Measurements from ENCODE around the gene NPL.

NPL gene, protein sequence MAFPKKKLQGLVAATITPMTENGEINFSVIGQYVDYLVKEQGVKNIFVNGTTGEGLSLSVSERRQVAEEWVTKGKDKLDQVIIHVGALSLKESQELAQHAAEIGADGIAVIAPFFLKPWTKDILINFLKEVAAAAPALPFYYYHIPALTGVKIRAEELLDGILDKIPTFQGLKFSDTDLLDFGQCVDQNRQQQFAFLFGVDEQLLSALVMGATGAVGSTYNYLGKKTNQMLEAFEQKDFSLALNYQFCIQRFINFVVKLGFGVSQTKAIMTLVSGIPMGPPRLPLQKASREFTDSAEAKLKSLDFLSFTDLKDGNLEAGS

DNA sequence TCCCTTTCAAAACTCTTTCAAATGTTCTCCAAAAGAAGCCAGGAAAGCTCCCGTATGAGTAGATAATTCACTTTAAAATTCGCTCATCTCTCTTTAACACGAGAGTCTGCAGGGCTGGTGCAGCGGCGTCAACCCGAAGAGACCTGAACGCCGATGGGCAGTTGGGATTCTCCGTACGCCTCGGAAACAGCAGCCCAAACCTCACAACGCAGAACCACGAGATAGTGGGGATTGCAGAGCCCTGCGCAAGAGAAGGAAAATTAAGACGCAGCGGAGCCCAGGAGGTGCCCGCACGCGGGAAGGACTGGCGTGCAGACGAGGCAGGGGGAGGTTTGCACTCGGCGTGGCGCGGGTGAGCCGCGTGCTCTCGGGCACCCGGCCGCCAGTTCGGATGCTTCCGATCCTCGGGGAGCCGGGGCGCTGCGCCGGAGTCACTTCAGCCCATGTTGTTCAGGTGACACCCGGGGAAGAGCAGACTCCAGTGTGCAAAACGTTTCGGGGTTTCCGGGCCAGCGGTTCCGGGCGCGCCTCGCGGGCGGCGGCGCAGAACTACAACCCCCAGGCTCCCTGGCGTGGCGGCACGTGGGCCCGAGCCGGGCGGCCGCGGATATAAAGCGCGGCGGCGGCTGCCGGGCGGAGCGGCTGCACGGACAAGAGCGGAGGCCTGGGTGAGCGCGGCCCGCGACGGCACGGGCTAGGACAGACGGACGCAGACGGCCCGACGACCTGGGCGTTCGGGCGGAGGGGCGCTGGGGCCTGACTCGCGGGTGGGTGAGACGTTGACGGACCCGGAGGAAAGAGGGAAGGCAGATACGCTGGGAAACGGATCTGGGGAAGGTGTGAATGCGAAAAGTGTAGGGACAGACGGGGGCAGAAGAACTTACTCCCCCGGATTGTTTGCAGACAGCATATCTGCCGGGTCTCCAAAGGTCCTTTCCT, at the start of gene NPL:
NPL (plus strand) TSS at position 636 of the 939 bp plus-strand sequence. CDS start 4,599 bp downstream, outside the sequence.
- in situ Hi-C loops (cut with MboI; ENCODE audit: low sequenced_read_pairs) = loop anchor here (10.0 to 25.0 kb wide), 4 partner anchors 155 to 702 kb away; no protein-coding TSS in a partner anchor

DNA sequence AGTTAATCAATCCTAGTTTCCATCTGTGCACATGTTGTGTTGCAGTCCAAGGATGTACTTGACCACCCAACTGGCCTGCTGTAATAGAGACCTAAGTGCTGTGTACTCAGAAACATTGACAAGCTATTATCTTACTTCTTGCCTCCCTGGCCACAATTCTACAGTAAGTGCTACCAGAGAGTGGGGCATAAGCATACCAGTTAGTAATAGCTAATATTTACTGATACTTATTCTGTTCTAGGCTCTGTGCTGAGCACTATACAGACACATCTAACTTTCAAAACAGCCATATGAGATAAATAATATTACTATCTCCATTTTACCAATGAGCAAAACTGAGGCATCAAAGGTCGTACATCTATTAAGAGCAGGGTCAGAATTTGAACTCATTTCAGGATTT, 49.5 kb upstream of the NPL start:
- in situ Hi-C loops (cut with MboI; ENCODE audit: low sequenced_read_pairs) = no loop called here

DNA sequence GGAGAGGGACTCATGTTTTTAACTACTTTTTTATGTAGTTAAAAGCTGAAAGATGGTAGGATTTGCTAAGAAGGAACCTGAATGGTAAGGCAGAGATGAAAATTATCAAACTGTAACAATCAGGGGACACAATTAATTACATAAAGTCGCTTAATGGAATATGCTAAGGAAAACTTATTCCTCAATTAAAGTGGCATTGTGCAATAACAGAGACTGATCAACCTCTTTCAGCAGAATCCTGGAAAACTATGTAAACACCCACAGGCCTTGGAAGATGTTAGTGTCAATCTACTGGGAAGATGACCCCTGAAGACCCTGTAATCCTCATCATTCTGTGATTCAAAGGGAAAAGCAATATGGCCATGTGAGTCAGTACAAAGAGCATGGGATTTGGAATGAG, 46.8 kb upstream of the NPL start:
- in situ Hi-C loops (cut with MboI; ENCODE audit: low sequenced_read_pairs) = no loop called here

DNA sequence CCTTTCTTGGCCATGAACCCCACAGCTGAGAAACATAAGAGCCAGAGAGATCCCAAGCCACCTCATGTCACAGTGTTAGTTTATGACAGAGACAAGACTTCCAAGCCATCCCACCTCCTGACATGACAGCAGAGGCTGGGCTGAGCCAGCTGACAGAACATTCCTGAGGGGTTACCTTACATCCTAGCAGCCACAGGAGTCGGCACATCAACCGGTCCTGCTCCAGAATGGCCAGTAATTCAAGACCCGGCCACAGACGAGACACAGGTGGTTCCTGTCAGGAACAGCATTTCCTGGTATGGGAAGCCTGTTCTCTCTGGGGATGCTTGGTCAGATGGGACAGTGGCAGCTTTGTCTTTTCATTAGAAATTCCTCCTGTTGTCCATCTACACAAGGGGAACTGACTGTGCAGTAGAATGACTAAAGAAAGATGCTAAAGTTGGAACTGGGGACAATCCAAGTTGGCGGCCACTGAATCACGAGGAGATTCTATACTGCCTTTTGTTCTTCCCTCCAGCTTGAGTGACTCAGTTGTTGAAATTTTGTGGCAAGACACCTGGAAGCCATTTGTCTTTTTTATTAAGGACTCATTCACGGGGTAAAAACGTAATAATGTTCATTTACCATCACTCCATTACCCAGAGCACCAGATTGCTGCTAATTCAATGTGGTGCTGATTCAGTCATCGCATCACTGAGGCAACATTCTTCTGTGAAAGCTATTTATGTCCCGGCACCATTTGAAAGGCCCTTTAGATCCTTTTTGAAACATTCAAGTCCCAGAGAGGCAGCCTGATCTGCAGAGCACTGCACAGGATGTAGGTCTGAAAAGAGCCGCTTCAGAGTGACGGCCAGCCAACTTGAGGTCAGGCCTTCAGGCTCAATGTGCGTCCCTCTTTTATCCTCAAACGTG, 37.2 kb upstream of the NPL start:
- in situ Hi-C loops (cut with MboI; ENCODE audit: low sequenced_read_pairs) = no loop called here

DNA sequence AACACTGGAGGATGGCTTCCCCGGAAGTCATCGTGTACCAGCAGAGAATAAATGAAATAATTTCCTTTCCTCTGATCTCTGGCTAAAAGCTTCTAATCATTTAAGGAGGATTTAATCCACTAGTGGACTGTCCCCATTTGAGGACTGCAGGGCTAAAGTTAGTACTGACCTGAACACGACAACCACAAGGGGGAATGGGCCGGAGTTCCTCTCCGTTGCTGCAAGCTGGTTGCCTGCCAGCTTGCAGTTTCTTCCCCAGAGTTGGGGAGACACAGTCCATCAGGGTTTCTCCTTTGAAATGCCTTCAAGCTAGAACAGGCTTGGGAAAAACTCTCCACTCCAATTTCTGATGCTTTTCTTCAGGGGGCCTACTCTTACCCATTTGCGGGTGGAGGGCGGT, 35.5 kb upstream of the NPL start:
- in situ Hi-C loops (cut with MboI; ENCODE audit: low sequenced_read_pairs) = no loop called here

DNA sequence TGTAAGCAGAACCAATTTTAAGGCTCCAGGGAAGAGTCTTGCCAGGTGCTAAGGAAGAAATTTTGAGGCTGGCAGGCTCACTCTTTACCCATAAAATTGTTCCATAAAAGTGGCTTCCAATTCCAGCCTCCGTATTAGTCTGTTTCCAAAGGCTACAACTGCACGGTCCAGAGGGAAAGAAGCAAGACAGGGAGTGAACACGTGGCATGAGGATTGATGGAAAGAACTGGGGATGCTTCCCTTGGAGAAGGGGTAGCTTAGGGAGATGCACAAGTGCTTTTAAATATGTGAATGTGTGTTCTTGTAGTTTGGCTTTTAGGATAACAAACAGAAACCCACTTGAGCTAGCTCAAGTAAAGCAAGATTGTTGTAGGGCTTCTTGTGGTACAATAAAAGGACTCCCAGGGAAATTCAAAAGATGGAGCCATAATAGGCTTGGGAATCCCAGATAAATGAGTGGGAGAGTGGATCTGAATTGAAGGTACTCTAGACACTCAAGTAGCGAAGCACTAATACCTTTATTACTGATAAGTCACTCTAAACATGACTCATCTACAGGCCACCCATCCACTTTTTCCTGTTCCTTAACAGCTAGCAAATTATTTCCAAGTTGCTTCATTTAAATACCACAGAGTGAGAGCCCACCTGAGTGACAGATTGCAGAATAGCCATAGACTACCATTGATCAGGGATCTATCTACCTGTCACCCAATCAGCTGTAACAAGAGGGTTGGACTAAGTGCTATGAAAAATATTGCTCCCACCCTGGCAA, 34.8 kb upstream of the NPL start:
- in situ Hi-C loops (cut with MboI; ENCODE audit: low sequenced_read_pairs) = no loop called here

DNA sequence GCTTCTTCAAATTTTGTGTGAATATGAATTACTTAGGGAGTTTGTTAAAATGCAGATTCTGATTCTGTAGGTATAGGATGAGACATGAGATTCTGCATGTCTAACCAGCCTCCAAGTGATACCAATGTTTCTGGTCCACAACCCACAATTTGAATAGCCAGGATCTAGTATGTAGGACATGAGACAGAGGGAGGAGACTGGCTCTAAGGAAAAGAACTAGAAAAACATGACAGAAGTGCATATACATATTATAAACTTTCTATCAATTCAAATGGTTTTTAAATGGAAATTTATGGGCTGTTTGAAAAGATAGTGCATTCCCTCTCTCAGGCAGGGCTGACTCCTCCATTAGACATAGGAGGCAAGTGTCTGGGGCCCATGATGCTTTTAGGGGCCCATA, 33.9 kb upstream of the NPL start:
- in situ Hi-C loops (cut with MboI; ENCODE audit: low sequenced_read_pairs) = no loop called here

DNA sequence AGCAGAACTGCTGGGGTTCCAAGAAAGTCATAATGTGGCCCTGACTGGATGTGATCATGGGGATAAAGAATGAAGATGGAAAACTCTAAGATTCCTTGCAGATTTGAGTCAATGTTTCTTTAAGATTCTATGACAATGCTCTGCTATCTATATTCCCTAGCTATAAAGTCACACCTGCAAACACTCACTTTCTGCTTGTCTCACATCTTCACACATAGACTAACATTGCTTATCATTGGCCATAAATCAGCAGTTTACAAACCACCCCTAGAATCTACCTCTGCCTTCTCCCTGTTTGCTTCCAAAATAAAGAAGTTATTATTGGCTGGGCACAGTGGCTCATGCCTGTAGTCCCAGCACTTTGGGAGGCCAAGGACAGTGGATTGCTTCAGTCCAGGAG, 33.1 kb upstream of the NPL start:
- in situ Hi-C loops (cut with MboI; ENCODE audit: low sequenced_read_pairs) = no loop called here

DNA sequence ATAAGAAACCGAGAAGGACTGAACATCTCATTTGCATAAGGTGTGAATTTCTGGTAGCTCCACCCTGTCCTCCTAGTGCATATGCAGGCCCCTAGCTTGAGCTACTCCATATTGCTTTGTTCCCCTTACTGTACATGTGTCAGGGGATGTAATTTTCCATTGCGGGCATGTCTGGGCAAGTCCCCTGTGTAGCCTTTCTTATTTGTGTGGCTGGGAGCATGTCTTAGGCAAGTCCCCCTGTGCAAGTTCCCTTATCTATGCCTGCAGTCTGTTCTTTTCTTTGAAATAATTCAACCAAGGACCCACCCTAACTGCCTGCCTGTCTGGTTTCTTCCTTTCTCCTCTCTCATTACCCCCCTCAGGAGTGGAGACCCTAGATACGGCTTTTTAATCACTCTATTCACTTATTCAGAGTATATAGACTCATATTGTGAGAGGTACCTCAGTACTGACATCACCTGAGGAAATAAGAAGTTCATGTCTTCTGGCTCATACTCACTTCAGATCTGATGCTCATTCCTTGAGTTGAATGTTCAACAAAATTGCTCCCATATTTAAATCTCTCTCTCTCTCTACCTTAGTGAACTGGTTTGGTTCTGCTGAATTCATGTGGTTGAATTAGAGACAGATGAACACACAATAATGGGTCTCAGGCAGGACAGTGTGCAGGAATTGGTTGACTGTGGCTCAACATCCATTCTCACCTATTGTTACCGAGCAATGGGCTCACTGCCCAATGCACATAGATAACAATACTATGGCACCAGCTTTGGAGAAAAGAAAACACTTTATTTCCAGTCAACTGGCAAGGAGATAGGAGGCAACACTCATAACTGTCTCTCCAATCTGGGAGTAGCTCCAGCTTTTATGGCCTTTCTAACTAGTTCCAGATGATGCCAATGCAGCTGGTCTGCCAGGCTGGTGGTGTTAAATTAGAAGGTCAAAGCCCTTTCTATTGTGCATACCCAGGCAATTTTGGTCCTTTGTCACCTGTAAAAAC, 27.9 kb upstream of the NPL start:
- in situ Hi-C loops (cut with MboI; ENCODE audit: low sequenced_read_pairs) = no loop called here

DNA sequence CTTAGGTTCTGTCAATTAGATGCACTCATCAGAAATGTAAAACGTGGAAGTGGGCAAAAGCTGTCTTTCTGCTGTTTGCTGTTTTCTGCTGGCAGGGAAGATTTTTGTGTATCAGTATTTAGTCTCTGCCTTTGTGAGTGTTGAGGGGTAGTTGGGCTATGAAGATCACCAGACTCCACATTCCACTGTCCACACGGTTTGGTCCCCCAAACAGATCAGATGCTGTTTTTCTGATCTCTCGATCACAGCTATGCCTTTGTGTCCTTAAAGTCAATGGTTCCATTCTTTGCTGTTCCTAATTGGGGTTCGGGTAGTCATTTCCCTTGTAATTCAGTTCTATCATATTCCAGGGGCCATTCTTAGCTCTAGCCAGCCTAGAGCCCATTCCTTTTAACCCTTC, 27.0 kb upstream of the NPL start:
- in situ Hi-C loops (cut with MboI; ENCODE audit: low sequenced_read_pairs) = no loop called here

DNA sequence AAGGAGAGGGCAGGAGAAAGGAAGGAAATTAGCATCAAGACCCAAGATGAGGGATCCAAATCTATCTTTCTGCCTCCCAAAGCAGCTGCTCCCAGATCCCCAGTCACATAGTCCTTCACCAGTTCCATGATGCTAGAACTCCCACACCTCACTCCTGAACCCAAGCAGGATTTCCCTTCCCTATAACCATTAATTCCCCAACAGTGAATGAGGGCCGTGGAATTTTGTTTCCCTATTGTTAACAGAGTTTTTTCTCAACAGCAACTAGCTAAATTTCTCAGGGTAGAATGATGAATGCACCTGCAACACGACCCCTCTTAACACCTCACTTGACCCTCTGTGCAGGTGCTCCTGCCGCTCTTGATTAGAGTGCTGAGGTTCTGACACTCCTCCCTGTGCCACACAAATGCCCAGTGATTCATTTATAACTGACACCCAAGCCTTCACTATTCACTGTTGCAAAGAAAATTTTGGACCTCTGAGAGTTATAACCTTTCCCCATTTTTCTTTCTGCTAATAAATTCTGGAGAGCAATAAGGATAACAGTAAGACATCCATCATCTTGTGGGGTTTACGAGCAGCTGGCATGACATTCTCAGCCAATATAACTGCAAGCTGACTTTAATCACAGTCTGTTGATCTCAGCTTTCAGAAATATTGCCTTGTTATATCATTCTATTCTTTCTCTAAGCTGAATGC, 25.4 kb upstream of the NPL start:
- in situ Hi-C loops (cut with MboI; ENCODE audit: low sequenced_read_pairs) = no loop called here

DNA sequence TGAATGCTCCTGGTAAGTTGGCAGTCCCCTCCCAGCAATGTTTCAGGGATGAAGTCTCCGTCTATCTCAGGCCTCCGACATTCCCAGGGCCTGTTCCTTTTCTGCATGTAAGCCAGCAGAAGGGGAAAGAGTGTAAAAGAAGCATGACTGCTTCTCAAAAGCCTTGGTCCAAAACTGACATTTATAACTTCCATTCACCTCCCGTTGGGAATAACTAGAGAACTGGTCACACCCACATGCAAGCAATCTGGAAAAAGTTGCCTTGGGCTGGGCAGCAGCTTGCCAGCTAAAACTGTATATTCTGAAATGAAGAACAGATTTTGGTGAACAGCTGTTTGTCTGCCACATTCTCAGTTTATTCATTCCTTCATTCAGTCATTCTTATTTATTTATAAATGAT, 24.2 kb upstream of the NPL start:
- in situ Hi-C loops (cut with MboI; ENCODE audit: low sequenced_read_pairs) = no loop called here

DNA sequence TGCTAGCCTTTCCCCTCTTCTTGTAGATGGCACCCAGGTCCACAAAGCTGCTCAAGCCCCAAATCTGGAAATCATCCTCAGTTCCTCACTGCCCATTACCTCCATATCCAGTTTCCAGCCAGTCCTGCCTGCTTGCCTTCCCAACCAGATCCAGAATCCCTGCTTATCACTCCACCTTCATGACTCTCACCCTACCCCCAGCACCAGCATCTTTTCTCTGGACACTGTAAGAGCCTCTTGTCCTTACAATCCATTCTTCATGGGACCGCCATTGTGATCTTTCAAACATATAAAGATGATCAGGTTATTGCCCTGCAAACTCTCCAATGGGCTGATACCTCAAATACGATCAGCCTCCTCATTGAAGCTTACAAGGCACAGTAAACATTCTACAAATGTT, 23.5 kb upstream of the NPL start:
- in situ Hi-C loops (cut with MboI; ENCODE audit: low sequenced_read_pairs) = no loop called here

DNA sequence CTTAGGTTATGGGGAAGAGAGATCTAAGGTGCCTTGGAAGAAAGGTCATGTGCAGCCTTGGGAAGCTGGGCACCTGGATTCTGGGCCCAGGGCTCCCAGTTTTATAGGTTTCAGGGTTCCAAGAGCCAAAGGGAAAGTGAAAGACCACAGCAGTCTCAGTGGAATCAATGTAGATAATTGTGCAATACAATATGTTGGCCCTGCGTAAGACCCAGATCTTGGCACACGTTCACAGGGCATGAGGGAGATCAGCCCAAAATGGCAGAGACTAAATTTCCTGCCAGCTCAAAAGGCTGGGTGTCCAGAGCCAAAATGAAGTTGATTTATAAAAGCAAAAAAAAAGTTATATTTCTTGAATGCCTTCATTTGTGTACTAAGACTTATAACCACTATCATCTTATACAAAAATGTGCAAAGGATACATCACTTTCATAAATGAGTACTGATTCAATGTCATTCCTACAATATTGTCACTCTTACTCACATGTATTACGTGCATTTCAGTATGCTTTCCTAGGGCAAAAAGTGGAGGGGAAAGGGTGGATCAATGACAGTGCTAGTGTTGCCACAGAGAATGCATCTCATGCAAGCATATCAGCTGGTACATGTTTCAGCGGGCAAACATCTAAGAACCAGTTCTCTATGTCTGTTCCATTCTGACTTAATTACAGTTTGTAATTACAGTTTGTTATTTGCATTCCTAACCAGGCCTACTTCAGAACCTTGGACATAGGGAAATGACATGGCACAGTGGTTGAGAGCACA, 22.5 kb upstream of the NPL start:
- in situ Hi-C loops (cut with MboI; ENCODE audit: low sequenced_read_pairs) = no loop called here

DNA sequence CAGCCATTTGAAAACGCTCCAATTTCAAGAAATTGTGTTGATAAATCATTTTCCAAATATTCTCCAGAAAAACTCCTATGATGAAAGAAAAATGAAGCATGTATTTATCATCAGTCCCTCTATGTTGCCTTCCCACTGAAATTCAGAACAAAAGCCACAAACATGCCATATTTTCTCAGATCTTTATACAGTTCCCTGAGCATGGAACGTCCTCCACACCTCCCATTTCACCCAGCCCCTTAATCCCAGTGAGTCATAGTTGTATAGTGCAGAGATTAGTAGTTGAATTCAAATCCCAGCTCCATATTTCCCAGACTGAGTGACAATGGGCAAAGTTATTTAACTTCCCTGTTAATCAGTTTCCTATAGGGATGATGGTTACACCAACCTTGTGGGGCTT, 20.6 kb upstream of the NPL start:
- in situ Hi-C loops (cut with MboI; ENCODE audit: low sequenced_read_pairs) = no loop called here

DNA sequence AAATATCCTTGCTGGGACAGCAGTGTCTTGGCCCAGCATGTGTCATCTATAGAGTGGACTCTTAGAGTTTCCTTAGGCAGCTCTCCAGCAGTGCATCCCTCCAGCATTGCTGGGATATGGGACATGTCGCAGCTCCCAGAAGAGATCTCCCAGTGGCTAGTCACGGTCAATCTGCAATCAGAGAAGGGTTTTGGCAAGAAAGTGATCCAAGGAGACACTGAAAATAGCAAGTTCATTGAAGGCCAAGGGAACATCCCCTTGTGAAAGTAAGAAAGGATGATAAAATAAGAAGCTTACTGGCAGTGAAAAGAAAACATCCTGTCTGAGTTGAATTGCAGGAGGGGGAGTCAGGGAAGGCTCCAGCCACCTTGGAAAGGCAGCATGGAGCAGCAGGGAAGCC, 19.3 kb upstream of the NPL start:
- in situ Hi-C loops (cut with MboI; ENCODE audit: low sequenced_read_pairs) = no loop called here

DNA sequence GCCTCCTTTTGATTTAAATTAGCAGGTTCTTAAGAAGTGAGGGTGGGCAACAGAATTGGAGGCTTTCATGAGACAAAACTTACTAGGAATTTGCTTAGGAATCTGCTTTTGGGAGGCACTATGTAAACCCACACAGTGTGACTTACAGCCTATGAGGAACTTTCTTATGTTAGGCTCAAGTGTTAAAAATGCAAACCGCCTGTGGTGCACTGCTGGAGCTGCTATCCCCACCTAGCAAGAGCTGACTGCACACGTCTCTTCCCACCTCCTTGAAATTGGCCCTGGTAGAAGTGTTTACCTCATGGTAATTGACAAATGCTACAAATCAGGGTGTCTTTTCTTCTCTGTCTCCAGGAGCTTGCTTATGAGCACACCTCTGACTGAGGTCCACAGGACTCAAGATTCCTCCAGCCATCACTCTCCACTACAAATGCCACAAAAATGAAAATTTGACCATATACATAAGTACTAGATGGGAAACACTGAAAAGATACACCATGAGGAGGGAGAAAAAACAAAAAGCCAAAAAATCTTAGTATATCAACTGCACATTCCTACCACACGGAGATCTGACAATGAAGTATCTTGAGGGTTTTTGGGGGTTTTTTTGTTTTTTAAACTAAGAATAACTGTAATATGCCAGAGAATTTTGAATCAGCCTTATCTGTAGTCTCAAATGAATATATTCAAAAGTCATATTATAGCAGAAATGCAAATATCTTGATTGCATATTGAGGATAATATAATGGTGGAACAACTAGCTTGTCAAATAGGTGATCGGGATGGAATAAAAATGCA, 18.2 kb upstream of the NPL start:
- in situ Hi-C loops (cut with MboI; ENCODE audit: low sequenced_read_pairs) = no loop called here

Data from HL-60/S4 treated with phorbol 12-myristate 13-acetate at 8.2 ng/mL for 4 days and 3 days (cell line).